Endothelial cell of umbilical vein (primary cell): ENCODE measurements around the gene CADPS. TPM values are rescaled to one million over a fixed set of nuclear protein-coding genes. Genes with fewer than 3 reads are reported as not detected.
A peak's percentile ranks its signal among the peaks of the same experiment; 100 is the strongest.

Experiments used
- BruUV-seq: library from RNA; stranded (reverse); fragments of 400-500 nt; replicated peaks from 2 replicates; lab custom pipeline; 2021; lab: Mats Ljungman, UMichigan
- CTCF ChIA-PET: fragments of 300-600, 350-600 bp; sonication (Branson Sonifier 250); formaldehyde crosslinking; loops from one replicate; lab custom pipeline; 2021; ENCODE audit warnings: antibody characterized with exemption, inconsistent platforms; lab: Charles Lee
- POLR2A ChIA-PET: fragments of 300-600, 350-600 bp; sonication (Branson Sonifier 250); formaldehyde crosslinking; loops from one replicate; lab custom pipeline; 2021; ENCODE audit warnings: antibody characterized with exemption, inconsistent platforms; lab: Charles Lee
- DNase-seq: peaks from one replicate; pipeline ENCODE4 v3.0.0-alpha.2; 2011; ENCODE audit warnings: low read depth, low spot score
- FAIRE-seq: peaks from 2 replicates; lab custom pipeline; 2011; peaks lifted over from hg19 to GRCh38; lab: Jason Lieb, UNC
- H2AFZ ChIP-seq: 2 replicates; pipeline ENCODE4 v1.6.0; 2012; ENCODE audit warnings: low read depth, low read length, control low read depth, inconsistent platforms
- H3K27ac ChIP-seq: 2 replicates; pipeline ENCODE4 v1.5.1; 2011; ENCODE audit warnings: low read depth, mild to moderate bottlenecking, control low read depth, low read length, moderate library complexity; ENCODE audit not compliant: insufficient read depth
- H3K27me3 ChIP-seq, 2 experiments: 2 replicates each; pipeline versions ENCODE4 v1.6.0 to v1.6.1; 2011; ENCODE audit warnings: low read length in 2 of 2, mixed read lengths in 1 of 2; ENCODE audit not compliant: control insufficient read depth in 2 of 2, insufficient read depth in 2 of 2
- H3K36me3 ChIP-seq, 2 experiments: 2 replicates in 1 of 2; 3 replicates in 1 of 2; pipeline ENCODE4 v1.5.1; 2011; ENCODE audit warnings: low read length in 2 of 2, mild to moderate bottlenecking in 1 of 2, moderate library complexity in 1 of 2; ENCODE audit not compliant: control insufficient read depth in 2 of 2, insufficient read depth in 2 of 2; ENCODE audit errors: extremely low read depth in 1 of 2
- H3K4me1 ChIP-seq: 3 replicates; pipeline ENCODE4 v1.5.1; 2011; ENCODE audit warnings: mild to moderate bottlenecking, low read length; ENCODE audit not compliant: control insufficient read depth, insufficient read depth; ENCODE audit errors: extremely low read depth
- H3K4me2 ChIP-seq: 2 replicates; pipeline ENCODE4 v1.6.1; 2011; ENCODE audit warnings: low read length, control low read depth, mixed read lengths; ENCODE audit not compliant: insufficient read depth
- H3K4me3 ChIP-seq, 3 experiments: fragments of 200-600 bp in 1 of 3; sonication (generic), shearing (Covaris generic) in 1 of 3; replicated peaks in 1 of 3; 2 replicates each; pipeline ENCODE4 v1.5.1; 2011 to 2016; ENCODE audit warnings: control low read depth in 3 of 3, low read length in 3 of 3, mild to moderate bottlenecking in 2 of 3, inconsistent platforms in 1 of 3, low read depth in 1 of 3, moderate library complexity in 1 of 3; ENCODE audit not compliant: insufficient read depth in 1 of 3
- H3K79me2 ChIP-seq: 2 replicates; pipeline ENCODE4 v1.6.0; 2012; ENCODE audit warnings: low read length, inconsistent platforms; ENCODE audit not compliant: control insufficient read depth, insufficient read depth
- H3K9ac ChIP-seq: replicated peaks from 2 replicates; pipeline ENCODE3; 2011; ENCODE audit warnings: low read length, control low read depth; ENCODE audit not compliant: insufficient read depth; ENCODE audit errors: extremely low read depth
- H3K9me1 ChIP-seq: replicated peaks from 3 replicates; pipeline ENCODE4 v1.6.0; 2011; ENCODE audit warnings: mild to moderate bottlenecking, low read length; ENCODE audit not compliant: control insufficient read depth, insufficient read depth; ENCODE audit errors: extremely low read depth
- H3K9me3 ChIP-seq: replicated peaks from 2 replicates; pipeline ENCODE4 v1.5.1; 2012; ENCODE audit warnings: low read length, inconsistent platforms; ENCODE audit not compliant: control insufficient read depth, insufficient read depth
- H4K20me1 ChIP-seq: replicated peaks from 2 replicates; pipeline ENCODE3; 2011; ENCODE audit warnings: mild to moderate bottlenecking, low read length; ENCODE audit not compliant: control insufficient read depth, insufficient read depth; ENCODE audit errors: extremely low read depth
- EZH2 ChIP-seq: IDR thresholded peaks from 2 replicates; pipeline ENCODE4 v1.6.1; 2012; ENCODE audit warnings: borderline replicate concordance, low read depth, mild to moderate bottlenecking, moderate library complexity, low read length, inconsistent platforms; ENCODE audit not compliant: severe bottlenecking
- JUN ChIP-seq: IDR thresholded peaks from 2 replicates; pipeline ENCODE4 v1.6.1; 2011; ENCODE audit warnings: borderline replicate concordance, low read depth; ENCODE audit not compliant: insufficient read length, insufficient read depth
- MYC ChIP-seq: IDR thresholded peaks from one replicate; pipeline ENCODE4 v1.6.1; 2011; ENCODE audit warnings: mild to moderate bottlenecking, low read depth, low read length
- POLR2A ChIP-seq: IDR thresholded peaks from 2 replicates; pipeline ENCODE4 v1.6.1; 2012; ENCODE audit warnings: low read depth, mild to moderate bottlenecking, control low read depth, low read length
- POLR2AphosphoS5 ChIP-seq: IDR thresholded peaks from 2 replicates; pipeline ENCODE4 v1.6.1; 2012; ENCODE audit warnings: low read depth, mild to moderate bottlenecking, control low read depth, low read length, moderate library complexity; ENCODE audit not compliant: insufficient read depth
- dilution Hi-C: fragments of 300-500 bp; cut with MboI; formaldehyde crosslinking; loops from one replicate; pipeline ENCODE4 v1.15.0; 2019; ENCODE audit warnings: low sequenced_read_pairs; ENCODE audit not compliant: extremely low pct_ligation_motif_present
- intact Hi-C: fragments of 100-400 bp; cut with micrococcal nuclease; formaldehyde crosslinking; loops from one replicate; pipeline ENCODE4 v1.10.0; 2022
- polyA plus RNA-seq, 4 experiments: library from polyadenylated mRNA; depleted of rRNA in 3 of 4; stranded (reverse) in 3 of 4; unstranded in 1 of 4; fragments of >200 nt; gene quantifications; 2 replicates each; pipeline versions ENCODE4 v1.2.1 to v1.2.3, GENCODE V29; 2011 to 2012; ENCODE audit warnings: missing spikeins in 1 of 4
- total RNA-seq: library from RNA; stranded (reverse); gene quantifications from 2 replicates; pipeline ENCODE4 v1.2.3, GENCODE V29; 2021
- TF ChIP-seq, protein P1 (sequence below), 2 donors: IDR thresholded peaks; 1 replicate in 1 of 2; 2 replicates in 1 of 2; pipeline ENCODE4 v1.5.1; 2011; ENCODE audit warnings: low read length in 2 of 2, mild to moderate bottlenecking in 2 of 2, moderate library complexity in 2 of 2, control low read depth in 1 of 2, inconsistent platforms in 1 of 2, low read depth in 1 of 2; ENCODE audit not compliant: insufficient read depth in 1 of 2; ENCODE audit errors: extremely low read depth in 1 of 2
- TF ChIP-seq, protein P2 (sequence below): IDR thresholded peaks from 2 replicates; pipeline ENCODE4 v1.6.1; 2011; ENCODE audit not compliant: insufficient read depth, insufficient read length

CADPS gene
- total and polyA plus RNA-seq, 2 donors (not counting 3 experiments of a cell fraction or from before 2014, with no cell fraction given), result not detected

DNA sequence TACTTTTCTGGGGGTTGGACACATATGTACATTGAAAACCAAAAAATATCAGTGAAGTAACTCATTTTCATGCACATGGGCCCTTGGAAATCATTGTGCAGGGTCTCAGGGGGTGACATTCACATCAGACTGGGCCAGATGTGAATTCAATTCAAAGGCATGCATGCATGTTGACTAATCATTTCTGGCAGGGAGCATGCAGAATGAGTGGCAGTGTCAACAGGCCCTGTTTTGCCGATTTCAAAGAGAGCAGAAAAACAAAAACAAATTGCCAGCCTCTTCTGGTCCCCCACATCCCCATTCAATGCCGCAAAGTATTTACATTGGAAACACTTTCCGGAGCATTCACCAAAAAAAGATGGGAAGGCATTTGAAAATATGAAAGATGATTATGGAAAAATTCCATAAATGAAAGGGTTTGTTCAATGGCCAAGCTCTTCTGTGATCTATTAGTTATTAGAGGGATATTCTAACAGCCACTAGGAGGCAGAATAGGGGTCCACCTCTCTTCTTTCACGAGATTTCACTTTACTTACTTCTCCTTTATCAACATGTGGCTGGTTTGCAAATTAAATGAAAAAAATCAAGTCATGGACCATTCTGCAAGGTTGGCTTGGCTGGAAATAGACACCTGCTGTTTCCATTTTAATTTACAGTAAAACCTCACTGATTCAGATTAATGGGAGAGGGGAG, 382.0 kb downstream of the CADPS start:
- POLR2A ChIA-PET, result no interaction called here
- TF ChIP-seq, protein P1, sequence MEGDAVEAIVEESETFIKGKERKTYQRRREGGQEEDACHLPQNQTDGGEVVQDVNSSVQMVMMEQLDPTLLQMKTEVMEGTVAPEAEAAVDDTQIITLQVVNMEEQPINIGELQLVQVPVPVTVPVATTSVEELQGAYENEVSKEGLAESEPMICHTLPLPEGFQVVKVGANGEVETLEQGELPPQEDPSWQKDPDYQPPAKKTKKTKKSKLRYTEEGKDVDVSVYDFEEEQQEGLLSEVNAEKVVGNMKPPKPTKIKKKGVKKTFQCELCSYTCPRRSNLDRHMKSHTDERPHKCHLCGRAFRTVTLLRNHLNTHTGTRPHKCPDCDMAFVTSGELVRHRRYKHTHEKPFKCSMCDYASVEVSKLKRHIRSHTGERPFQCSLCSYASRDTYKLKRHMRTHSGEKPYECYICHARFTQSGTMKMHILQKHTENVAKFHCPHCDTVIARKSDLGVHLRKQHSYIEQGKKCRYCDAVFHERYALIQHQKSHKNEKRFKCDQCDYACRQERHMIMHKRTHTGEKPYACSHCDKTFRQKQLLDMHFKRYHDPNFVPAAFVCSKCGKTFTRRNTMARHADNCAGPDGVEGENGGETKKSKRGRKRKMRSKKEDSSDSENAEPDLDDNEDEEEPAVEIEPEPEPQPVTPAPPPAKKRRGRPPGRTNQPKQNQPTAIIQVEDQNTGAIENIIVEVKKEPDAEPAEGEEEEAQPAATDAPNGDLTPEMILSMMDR (IDR thresholded peaks at IDR 0.05; ENCODE audit: extremely low read depth in 1 of 2, insufficient read depth in 1 of 2, low read depth in 1 of 2, low read length in 2 of 2), result peak in 1 of 2 donors; percentile 26
- no peak for TF ChIP-seq MYC
- TF ChIP-seq EZH2, result no peak
- no peak for TF ChIP-seq POLR2AphosphoS5
- no peak for FAIRE-seq

GRCh38 chr3:62482961-62483360, 392.3 kb downstream of the CADPS start:
- FAIRE-seq (no peak), DNase-seq (no peak)
- H4K20me1 ChIP-seq, result no peaks in the 10 kb centered on the region
- no peaks in the 10 kb centered on the region for H3K4me1 ChIP-seq
- dilution Hi-C loops, result no loop called here
- no peaks in the 10 kb centered on the region for H3K79me2 ChIP-seq
- no peak overlapping the region for H3K4me3 ChIP-seq
- no peak overlapping the region for H3K9ac ChIP-seq
- intact Hi-C loops, result no loop called here
- no peak overlapping the region for H2AFZ ChIP-seq
- H3K9me3 ChIP-seq, result no peaks in the 10 kb centered on the region
- no peaks in the 10 kb centered on the region for H3K36me3 ChIP-seq
- no peaks in the 10 kb centered on the region for H3K27me3 ChIP-seq
- CTCF ChIA-PET, result interaction anchor here (1.2 kb wide), 1 partner anchor 10 kb away, joined by 3 read pairs; no protein-coding TSS in a partner anchor
- no peak overlapping the region for H3K27ac ChIP-seq
- no TSS peak for BruUV-seq
- TF ChIP-seq, protein P2, sequence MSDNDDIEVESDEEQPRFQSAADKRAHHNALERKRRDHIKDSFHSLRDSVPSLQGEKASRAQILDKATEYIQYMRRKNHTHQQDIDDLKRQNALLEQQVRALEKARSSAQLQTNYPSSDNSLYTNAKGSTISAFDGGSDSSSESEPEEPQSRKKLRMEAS, result no peak
- TF ChIP-seq POLR2AphosphoS5, result no peak
- TF ChIP-seq POLR2A, result no peak
- no peak for TF ChIP-seq MYC
- TF ChIP-seq JUN, result no peak
- H3K9me1 ChIP-seq, result no peaks in the 10 kb centered on the region
- POLR2A ChIA-PET, result no interaction called here
- no peak overlapping the region for H3K4me2 ChIP-seq

More for the DNA sequence above, 382.0 kb downstream of the CADPS start:
- H3K36me3 ChIP-seq, result no peaks in the 10 kb centered on the region
- CTCF ChIA-PET, result interaction anchor here (0.6 to 1.0 kb wide), 11 partner anchors 11 to 157 kb away, joined by 3 to 12 read pairs (median 3); no protein-coding TSS in a partner anchor
- dilution Hi-C loops, result no loop called here
- no peaks in the 10 kb centered on the region for H3K27me3 ChIP-seq
- no peaks in the 10 kb centered on the region for H3K79me2 ChIP-seq
- H3K9me3 ChIP-seq, result no peaks in the 10 kb centered on the region
- H3K4me1 ChIP-seq, result no peaks in the 10 kb centered on the region
- H3K9me1 ChIP-seq, result no peaks in the 10 kb centered on the region
- no peaks in the 10 kb centered on the region for H4K20me1 ChIP-seq
- BruUV-seq, result no TSS peak
- H3K4me3 ChIP-seq, result no peak overlapping the region
- H2AFZ ChIP-seq, result no peak overlapping the region
- no peak overlapping the region for H3K9ac ChIP-seq
- H3K27ac ChIP-seq, result no peak overlapping the region
- intact Hi-C loops, result loop anchor here (1.0 kb wide), 1 partner anchor 65 kb away; no protein-coding TSS in a partner anchor
- H3K4me2 ChIP-seq, result no peak overlapping the region
- no peak for DNase-seq
